Left ventricle myocardium superior (tissue), 1 donor: ENCODE results near the gene NFATC2. TPM values are rescaled to one million over a fixed set of nuclear protein-coding genes. Genes with fewer than 3 reads are reported as not detected.
"Not testable (repeated sequence)": the region's sequence is repeated elsewhere in the genome, so short reads cannot be mapped to it uniquely, and the experiment has no call there.

Experiments used
- ATAC-seq: fragments of 200-7000 bp; cut with Tn5 transposase; one replicate; pipeline ENCODE4 v1.9.1; 2020; ENCODE audit warnings: mild to moderate bottlenecking, moderate library complexity
- DNase-seq: peaks from one replicate; pipeline ENCODE4 v3.0.0-alpha.2; 2020
- intact Hi-C: fragments of 100-400 bp; cut with micrococcal nuclease; formaldehyde crosslinking; loops from one replicate; pipeline ENCODE4 v1.11.0; 2022
- total RNA-seq: library from RNA; stranded (reverse); fragmentation: NEBNext Ultra II Directional; extraction: Animal tissue kit (Norgen Biotek cat#: 25700); gene quantifications from one replicate; pipeline ENCODE4 v1.2.1, GENCODE V29; 2021
- donor health status: DM: no; HTN: yes; CAD: no; lungs with severe emphysema.

Gene NFATC2
- total RNA-seq, 1 donor from 2014 or later = 2.3 TPM

- ATAC-seq = peak; percentile 99
- intact Hi-C loops = no loop called here
Observed at GRCh38 chr20:51462566-51463276, 79.8 kb downstream of the NFATC2 start.

GRCh38 chr20:51461846-51462245 lies 80.7 kb downstream of the NFATC2 start:
- ATAC-seq, DNase-seq, intact Hi-C loops: not testable (repeated sequence)

More at GRCh38 chr20:51462566-51463276, 79.8 kb downstream of the NFATC2 start:
- DNase-seq = peak; percentile 91

GRCh38 chr20:51461306-51461705 lies 81.2 kb downstream of the NFATC2 start:
- intact Hi-C loops = no loop called here
- no peak for DNase-seq
- no peak for ATAC-seq

GRCh38 chr20:51460569-51461265 lies 81.8 kb downstream of the NFATC2 start:
- no peak for DNase-seq
- ATAC-seq = no peak
- intact Hi-C loops = no loop called here

- intact Hi-C loops = no loop called here
- ATAC-seq (no peak), DNase-seq (no peak)
Observed at GRCh38 chr20:51460163-51460562, 82.4 kb downstream of the NFATC2 start.

- ATAC-seq = no peak
- intact Hi-C loops = no loop called here
- DNase-seq = no peak
Observed at GRCh38 chr20:51458751-51459439, 83.6 kb downstream of the NFATC2 start.

- intact Hi-C loops = no loop called here
- DNase-seq = no peak
- no peak for ATAC-seq
Observed at GRCh38 chr20:51457533-51457932, 85.0 kb downstream of the NFATC2 start.

GRCh38 chr20:51456511-51457509 lies 85.7 kb downstream of the NFATC2 start:
- intact Hi-C loops = no loop called here
- peak; percentile 96 for DNase-seq
- peak; percentile 98 for ATAC-seq

- intact Hi-C loops = no loop called here
- ATAC-seq (no peak), DNase-seq (no peak)
Observed at GRCh38 chr20:51454250-51454865, 88.2 kb downstream of the NFATC2 start.

GRCh38 chr20:51452734-51453365 lies 89.7 kb downstream of the NFATC2 start:
- ATAC-seq (no peak), DNase-seq (no peak)
- intact Hi-C loops = no loop called here

- DNase-seq (no peak), ATAC-seq (no peak)
- intact Hi-C loops = no loop called here
Observed at GRCh38 chr20:51452091-51452613, 90.4 kb downstream of the NFATC2 start.

- intact Hi-C loops = no loop called here
- no peak for DNase-seq
- no peak for ATAC-seq
Observed at GRCh38 chr20:51451484-51451883, 91.0 kb downstream of the NFATC2 start.

GRCh38 chr20:51450984-51451383 lies 91.5 kb downstream of the NFATC2 start:
- DNase-seq (no peak), ATAC-seq (no peak)

GRCh38 chr20:51450221-51450712 lies 92.3 kb downstream of the NFATC2 start:
- intact Hi-C loops = no loop called here
- ATAC-seq (no peak), DNase-seq (no peak)

More at GRCh38 chr20:51450984-51451383, 91.5 kb downstream of the NFATC2 start:
- intact Hi-C loops = no loop called here

GRCh38 chr20:51449498-51450220 lies 92.9 kb downstream of the NFATC2 start:
- intact Hi-C loops = no loop called here
- no peak for DNase-seq
- ATAC-seq = no peak

GRCh38 chr20:51447765-51448148 lies 94.8 kb downstream of the NFATC2 start:
- intact Hi-C loops = no loop called here
- DNase-seq (no peak), ATAC-seq (no peak)
